ENCODE measurements around the gene RAB42. TPM values are rescaled to one million over a fixed set of nuclear protein-coding genes. Genes with fewer than 3 reads are reported as not detected.
A peak's percentile ranks its signal among the peaks of the same experiment; 100 is the strongest.
"Not testable (repeated sequence)": the region's sequence is repeated elsewhere in the genome, so short reads cannot be mapped to it uniquely, and the experiment has no call there.

Gene RAB42
- polyA plus RNA-seq, 2 donors, result 0.51 to 0.96 TPM

- peaks cover 9 to 21% of the 10 kb centered on the region in 2 donors for H3K36me3 ChIP-seq (ENCODE audit: control insufficient read depth in 2 of 2, insufficient read depth in 2 of 2, low read length in 1 of 2)
- no peaks in the 10 kb centered on the region for H3K9me3 ChIP-seq (ENCODE audit: control insufficient read depth in 2 of 2, insufficient read depth in 1 of 2, low read depth in 1 of 2, low read length in 1 of 2)
- H3K4me3 ChIP-seq (ENCODE audit: low read depth in 1 of 2, low read length in 2 of 2), result peak overlapping the region; percentile 81 to 85
- peaks cover 0 to 5% of the 10 kb centered on the region in 2 donors for H3K4me1 ChIP-seq (ENCODE audit: control insufficient read depth in 2 of 2, insufficient read depth in 2 of 2, low read length in 1 of 2)
- WGBS, 2 donors, result 0 to 1% methylated on average over 74 to 75 of the region's 75 CpGs
- H3K27me3 ChIP-seq (ENCODE audit: control insufficient read depth in 1 of 2, insufficient read depth in 2 of 2, low read length in 2 of 2), result no peaks in the 10 kb centered on the region
- H3K27ac ChIP-seq (ENCODE audit: low read depth in 2 of 2, low read length in 1 of 2), result peak overlapping the region; percentile 95 to 96
Measured at GRCh38 chr1:28581531-28582247, 10.4 kb upstream of the RAB42 start.

GRCh38 chr1:28582248-28582615 is 9.8 kb upstream of the RAB42 start:
- H3K36me3 ChIP-seq (ENCODE audit: control insufficient read depth in 2 of 2, insufficient read depth in 2 of 2, low read length in 1 of 2), result peaks cover 9 to 21% of the 10 kb centered on the region in 2 donors
- no peaks in the 10 kb centered on the region for H3K27me3 ChIP-seq (ENCODE audit: control insufficient read depth in 1 of 2, insufficient read depth in 2 of 2, low read length in 2 of 2)
- H3K4me1 ChIP-seq (ENCODE audit: control insufficient read depth in 2 of 2, insufficient read depth in 2 of 2, low read length in 1 of 2), result peaks cover 0 to 5% of the 10 kb centered on the region in 2 donors
- H3K9me3 ChIP-seq (ENCODE audit: control insufficient read depth in 2 of 2, insufficient read depth in 1 of 2, low read depth in 1 of 2, low read length in 1 of 2), result no peaks in the 10 kb centered on the region
- whole genome bisulfite sequencing, 2 donors, result 1 to 2% methylated on average over 10 of the region's 10 CpGs
- H3K4me3 ChIP-seq (ENCODE audit: low read depth in 1 of 2, low read length in 2 of 2), result peak overlapping the region; percentile 81 to 85
- H3K27ac ChIP-seq (ENCODE audit: low read depth in 2 of 2, low read length in 1 of 2), result peak overlapping the region; percentile 95 to 96

GRCh38 chr1:28586585-28587391 is 5.3 kb upstream of the RAB42 start:
- not testable (repeated sequence) for H3K36me3 ChIP-seq (ENCODE audit: control insufficient read depth in 2 of 2, insufficient read depth in 2 of 2, low read length in 1 of 2); H3K27me3 ChIP-seq (ENCODE audit: control insufficient read depth in 1 of 2, insufficient read depth in 2 of 2, low read length in 2 of 2); H3K9me3 ChIP-seq (ENCODE audit: control insufficient read depth in 2 of 2, insufficient read depth in 1 of 2, low read depth in 1 of 2, low read length in 1 of 2); H3K4me3 ChIP-seq (ENCODE audit: low read depth in 1 of 2, low read length in 2 of 2); H3K4me1 ChIP-seq (ENCODE audit: control insufficient read depth in 2 of 2, insufficient read depth in 2 of 2, low read length in 1 of 2); H3K27ac ChIP-seq (ENCODE audit: low read depth in 2 of 2, low read length in 1 of 2)
- 89 to 93% methylated on average over 19 of the region's 19 CpGs for WGBS, 2 donors

GRCh38 chr1:28592321-28593071 is 431 bp downstream of the RAB42 start:
- 4 to 6% methylated on average over 72 to 81 of the region's 81 CpGs for WGBS, 2 donors
- H3K36me3 ChIP-seq (ENCODE audit: control insufficient read depth in 2 of 2, insufficient read depth in 2 of 2, low read length in 1 of 2), result no peaks in the 10 kb centered on the region
- H3K9me3 ChIP-seq (ENCODE audit: control insufficient read depth in 2 of 2, insufficient read depth in 1 of 2, low read depth in 1 of 2, low read length in 1 of 2), result no peaks in the 10 kb centered on the region
- no peaks in the 10 kb centered on the region for H3K27me3 ChIP-seq (ENCODE audit: control insufficient read depth in 1 of 2, insufficient read depth in 2 of 2, low read length in 2 of 2)
- H3K27ac ChIP-seq (ENCODE audit: low read depth in 2 of 2, low read length in 1 of 2), result no peak overlapping the region
- H3K4me3 ChIP-seq (ENCODE audit: low read depth in 1 of 2, low read length in 2 of 2), result peak overlapping the region; percentile 40 to 44
- H3K4me1 ChIP-seq (ENCODE audit: control insufficient read depth in 2 of 2, insufficient read depth in 2 of 2, low read length in 1 of 2), result peaks cover 0 to 4% of the 10 kb centered on the region in 2 donors

- H3K4me1 ChIP-seq (ENCODE audit: control insufficient read depth in 2 of 2, insufficient read depth in 2 of 2, low read length in 1 of 2); H3K27me3 ChIP-seq (ENCODE audit: control insufficient read depth in 1 of 2, insufficient read depth in 2 of 2, low read length in 2 of 2); H3K4me3 ChIP-seq (ENCODE audit: low read depth in 1 of 2, low read length in 2 of 2); H3K36me3 ChIP-seq (ENCODE audit: control insufficient read depth in 2 of 2, insufficient read depth in 2 of 2, low read length in 1 of 2); H3K27ac ChIP-seq (ENCODE audit: low read depth in 2 of 2, low read length in 1 of 2); H3K9me3 ChIP-seq (ENCODE audit: control insufficient read depth in 2 of 2, insufficient read depth in 1 of 2, low read depth in 1 of 2, low read length in 1 of 2): not testable (repeated sequence)
- 77% methylated on average over 3 of the region's 3 CpGs for WGBS, 2 donors
Measured at GRCh38 chr1:28593988-28594356, 1.9 kb downstream of the RAB42 start.

GRCh38 chr1:28594686-28595411 is 2.8 kb downstream of the RAB42 start:
- not testable (repeated sequence) for H3K4me3 ChIP-seq (ENCODE audit: low read depth in 1 of 2, low read length in 2 of 2); H3K27ac ChIP-seq (ENCODE audit: low read depth in 2 of 2, low read length in 1 of 2); H3K27me3 ChIP-seq (ENCODE audit: control insufficient read depth in 1 of 2, insufficient read depth in 2 of 2, low read length in 2 of 2)

GRCh38 chr1:28595412-28596191 is 3.5 kb downstream of the RAB42 start:
- Histone ChIP-seq H3K27ac (ENCODE audit: low read depth in 2 of 2, low read length in 1 of 2) (no peak overlapping the region), H3K36me3 (ENCODE audit: control insufficient read depth in 2 of 2, insufficient read depth in 2 of 2, low read length in 1 of 2) (no peaks in the 10 kb centered on the region), H3K9me3 (ENCODE audit: control insufficient read depth in 2 of 2, insufficient read depth in 1 of 2, low read depth in 1 of 2, low read length in 1 of 2) (no peaks in the 10 kb centered on the region), H3K4me3 (ENCODE audit: low read depth in 1 of 2, low read length in 2 of 2) (no peak overlapping the region), H3K27me3 (ENCODE audit: control insufficient read depth in 1 of 2, insufficient read depth in 2 of 2, low read length in 2 of 2) (no peaks in the 10 kb centered on the region), H3K4me1 (ENCODE audit: control insufficient read depth in 2 of 2, insufficient read depth in 2 of 2, low read length in 1 of 2) (peaks cover 0 to 4% of the 10 kb centered on the region in 2 donors)
- WGBS, 2 donors, result 90 to 95% methylated on average over 10 of the region's 10 CpGs

More at GRCh38 chr1:28594686-28595411, 2.8 kb downstream of the RAB42 start:
- not testable (repeated sequence) for H3K4me1 ChIP-seq (ENCODE audit: control insufficient read depth in 2 of 2, insufficient read depth in 2 of 2, low read length in 1 of 2); H3K9me3 ChIP-seq (ENCODE audit: control insufficient read depth in 2 of 2, insufficient read depth in 1 of 2, low read depth in 1 of 2, low read length in 1 of 2); H3K36me3 ChIP-seq (ENCODE audit: control insufficient read depth in 2 of 2, insufficient read depth in 2 of 2, low read length in 1 of 2)
- 41 to 57% methylated on average over 7 of the region's 7 CpGs for WGBS, 2 donors

GRCh38 chr1:28596276-28596675 is 4.2 kb downstream of the RAB42 start:
- not testable (repeated sequence) for H3K27ac ChIP-seq (ENCODE audit: low read depth in 2 of 2, low read length in 1 of 2); H3K4me3 ChIP-seq (ENCODE audit: low read depth in 1 of 2, low read length in 2 of 2); H3K4me1 ChIP-seq (ENCODE audit: control insufficient read depth in 2 of 2, insufficient read depth in 2 of 2, low read length in 1 of 2); H3K27me3 ChIP-seq (ENCODE audit: control insufficient read depth in 1 of 2, insufficient read depth in 2 of 2, low read length in 2 of 2); H3K9me3 ChIP-seq (ENCODE audit: control insufficient read depth in 2 of 2, insufficient read depth in 1 of 2, low read depth in 1 of 2, low read length in 1 of 2); H3K36me3 ChIP-seq (ENCODE audit: control insufficient read depth in 2 of 2, insufficient read depth in 2 of 2, low read length in 1 of 2)
- 96 to 98% methylated on average over 11 of the region's 11 CpGs for WGBS, 2 donors
